Loucy (cell line): ENCODE data around the gene DNAH17.

Experiments used
- H2AFZ ChIP-seq: fragments of 200-600 bp; sonication (generic); 2 replicates; pipeline ENCODE4 v1.6.0; 2016; ENCODE audit warnings: antibody characterized with exemption, mild to moderate bottlenecking, low read length, moderate library complexity
- H3F3A ChIP-seq: fragments of 200-600 bp; 2 replicates; pipeline ENCODE4 v1.6.0; 2016; ENCODE audit warnings: antibody characterized with exemption, low read depth, mild to moderate bottlenecking
- H3K27me3 ChIP-seq: fragments of 200-600 bp; sonication (generic); 2 replicates; pipeline ENCODE4 v1.6.1; 2014; ENCODE audit warnings: low read length, mild to moderate bottlenecking; ENCODE audit not compliant: insufficient read depth, poor library complexity, severe bottlenecking
- H3K36me3 ChIP-seq: fragments of 200-600 bp; sonication (generic); 2 replicates; pipeline ENCODE4 v1.6.1; 2016; ENCODE audit warnings: low read length; ENCODE audit not compliant: insufficient read depth
- H3K4me1 ChIP-seq: fragments of 200-600 bp; sonication (generic); 2 replicates; pipeline ENCODE4 v1.5.1; 2014; ENCODE audit warnings: low read length, mild to moderate bottlenecking; ENCODE audit not compliant: insufficient read depth, poor library complexity, severe bottlenecking
- H3K4me2 ChIP-seq: fragments of 200-600 bp; sonication (generic); 2 replicates; pipeline ENCODE4 v1.6.0; 2014; ENCODE audit warnings: antibody characterized with exemption, low read length, low read depth, mild to moderate bottlenecking; ENCODE audit not compliant: poor library complexity, severe bottlenecking
- H3K4me3 ChIP-seq: fragments of 200-600 bp; sonication (generic); 2 replicates; pipeline ENCODE4 v1.5.1; 2014; ENCODE audit warnings: low read length, mild to moderate bottlenecking, mixed read lengths; ENCODE audit not compliant: poor library complexity, severe bottlenecking
- H3K79me2 ChIP-seq: fragments of 200-600 bp; sonication (generic); 2 replicates; pipeline ENCODE4 v1.6.1; 2014; ENCODE audit warnings: low read length; ENCODE audit not compliant: insufficient read depth
- H3K9ac ChIP-seq: fragments of 200-600 bp; sonication (generic); 2 replicates; pipeline ENCODE4 v1.6.0; 2014; ENCODE audit warnings: mild to moderate bottlenecking, low read depth, low read length, moderate library complexity; ENCODE audit not compliant: poor library complexity, severe bottlenecking
- H3K9me2 ChIP-seq: fragments of 200-600 bp; sonication (generic); replicated peaks from 2 replicates; pipeline ENCODE4 v1.6.1; 2016; ENCODE audit warnings: low read depth, low read length, mixed read lengths
- H3K9me3 ChIP-seq: fragments of 200-600 bp; sonication (generic); 2 replicates; pipeline ENCODE4 v1.6.1; 2014; ENCODE audit warnings: mild to moderate bottlenecking, antibody characterized with exemption, low read length, low read depth; ENCODE audit not compliant: insufficient read depth
- H4K20me1 ChIP-seq: fragments of 200-600 bp; sonication (generic); 2 replicates; pipeline ENCODE4 v1.6.0; 2014; ENCODE audit warnings: antibody characterized with exemption, low read length, mild to moderate bottlenecking; ENCODE audit not compliant: insufficient read depth, poor library complexity, severe bottlenecking
- CTCF ChIP-seq: fragments of 200-600 bp; sonication (generic); conservative IDR thresholded peaks from 2 replicates; pipeline ENCODE4 v1.5.1; 2014; ENCODE audit warnings: mild to moderate bottlenecking, antibody characterized with exemption, low read length
- EZH2phosphoT487 ChIP-seq: fragments of 200-600 bp; IDR thresholded peaks from 2 replicates; pipeline ENCODE4 v1.6.1; 2018; ENCODE audit warnings: antibody characterized with exemption, mild to moderate bottlenecking, moderate library complexity, borderline replicate concordance

Gene DNAH17

GRCh38 chr17:78423961-78424675 is 153.1 kb downstream of the DNAH17 start:
- Histone ChIP-seq H3K9me3 (no peaks in the 10 kb centered on the region), H3K9me2 (no peaks in the 10 kb centered on the region), H3K27me3 (no peaks in the 10 kb centered on the region), H3K4me2 (no peak overlapping the region), H3K9ac (no peak overlapping the region), H3F3A (no peaks in the 10 kb centered on the region), H2AFZ (no peak overlapping the region), H3K4me1 (no peaks in the 10 kb centered on the region), H3K36me3 (peaks cover 78% of the 10 kb centered on the region), H3K79me2 (no peaks in the 10 kb centered on the region; the same call in 1 of the 2 replicates), H4K20me1 (no peaks in the 10 kb centered on the region), H3K4me3 (no peak overlapping the region)
- TF ChIP-seq EZH2phosphoT487: no peak
- no peak for TF ChIP-seq CTCF

GRCh38 chr17:78422872-78423588 is 154.2 kb downstream of the DNAH17 start:
- no peak overlapping the region for H3K4me2 ChIP-seq
- H3F3A ChIP-seq: no peaks in the 10 kb centered on the region
- no peaks in the 10 kb centered on the region for H4K20me1 ChIP-seq
- H2AFZ ChIP-seq: no peak overlapping the region
- H3K79me2 ChIP-seq: no peaks in the 10 kb centered on the region; the same call in 1 of the 2 replicates
- no peaks in the 10 kb centered on the region for H3K4me1 ChIP-seq
- no peaks in the 10 kb centered on the region for H3K9me3 ChIP-seq
- H3K9me2 ChIP-seq: no peaks in the 10 kb centered on the region
- H3K9ac ChIP-seq: no peak overlapping the region
- H3K27me3 ChIP-seq: no peaks in the 10 kb centered on the region
- H3K4me3 ChIP-seq: no peak overlapping the region
- H3K36me3 ChIP-seq: peaks cover 82% of the 10 kb centered on the region
- no peak for TF ChIP-seq EZH2phosphoT487
- no peak for TF ChIP-seq CTCF

GRCh38 chr17:78422267-78422605 is 155.0 kb downstream of the DNAH17 start:
- H3K79me2 ChIP-seq: no peaks in the 10 kb centered on the region; the same call in 1 of the 2 replicates
- H3K4me3 ChIP-seq: no peak overlapping the region
- TF ChIP-seq CTCF (no peak), EZH2phosphoT487 (no peak)
- H3F3A ChIP-seq: no peaks in the 10 kb centered on the region
- no peak overlapping the region for H2AFZ ChIP-seq
- no peak overlapping the region for H3K4me2 ChIP-seq
- no peaks in the 10 kb centered on the region for H3K27me3 ChIP-seq
- H4K20me1 ChIP-seq: no peaks in the 10 kb centered on the region
- no peaks in the 10 kb centered on the region for H3K9me3 ChIP-seq
- H3K9me2 ChIP-seq: no peaks in the 10 kb centered on the region
- peaks cover 81% of the 10 kb centered on the region for H3K36me3 ChIP-seq
- H3K4me1 ChIP-seq: peaks cover 1% of the 10 kb centered on the region
- H3K9ac ChIP-seq: no peak overlapping the region
